ENCODE data around the gene ABCA10.

Gene ABCA10

DNA sequence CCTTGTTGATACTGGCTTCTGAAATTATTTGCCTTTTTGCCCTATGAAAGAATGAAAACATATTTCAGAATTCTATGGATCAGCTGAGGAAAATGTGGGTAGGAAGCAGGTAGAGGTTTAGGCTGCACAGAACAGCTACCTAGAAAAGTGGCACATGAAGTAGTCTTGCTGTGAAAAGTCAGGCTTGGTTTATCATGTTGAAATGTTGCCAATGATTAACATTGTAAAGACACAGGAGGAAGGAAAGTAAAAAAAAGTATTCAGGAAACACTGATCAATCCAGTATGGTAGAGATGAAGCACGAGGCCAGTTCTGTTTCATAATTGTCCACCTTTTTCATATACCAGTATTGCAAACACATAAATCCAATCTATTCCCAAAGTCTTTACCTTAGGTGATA is 116.8 kb downstream of the ABCA10 start:
- TF ChIP-seq NFIC (IDR thresholded peaks at IDR 0.05) = no peak
- TF ChIP-seq FOXM1 (IDR thresholded peaks at IDR 0.05; ENCODE audit: borderline replicate concordance, low read depth) = no peak
- no peak for TF ChIP-seq CREB1 (IDR thresholded peaks at IDR 0.05; ENCODE audit: low read depth)
- TF ChIP-seq TCF12 (IDR thresholded peaks at IDR 0.05; ENCODE audit: low read depth) = no peak
- TF ChIP-seq EGR1 (IDR thresholded peaks at IDR 0.05) = no peak
- TF ChIP-seq, protein P1, sequence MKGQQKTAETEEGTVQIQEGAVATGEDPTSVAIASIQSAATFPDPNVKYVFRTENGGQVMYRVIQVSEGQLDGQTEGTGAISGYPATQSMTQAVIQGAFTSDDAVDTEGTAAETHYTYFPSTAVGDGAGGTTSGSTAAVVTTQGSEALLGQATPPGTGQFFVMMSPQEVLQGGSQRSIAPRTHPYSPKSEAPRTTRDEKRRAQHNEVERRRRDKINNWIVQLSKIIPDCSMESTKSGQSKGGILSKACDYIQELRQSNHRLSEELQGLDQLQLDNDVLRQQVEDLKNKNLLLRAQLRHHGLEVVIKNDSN (IDR thresholded peaks at IDR 0.05) = no peak
- TF ChIP-seq TAF1 (IDR thresholded peaks at IDR 0.05; ENCODE audit: low read depth) = no peak

DNA sequence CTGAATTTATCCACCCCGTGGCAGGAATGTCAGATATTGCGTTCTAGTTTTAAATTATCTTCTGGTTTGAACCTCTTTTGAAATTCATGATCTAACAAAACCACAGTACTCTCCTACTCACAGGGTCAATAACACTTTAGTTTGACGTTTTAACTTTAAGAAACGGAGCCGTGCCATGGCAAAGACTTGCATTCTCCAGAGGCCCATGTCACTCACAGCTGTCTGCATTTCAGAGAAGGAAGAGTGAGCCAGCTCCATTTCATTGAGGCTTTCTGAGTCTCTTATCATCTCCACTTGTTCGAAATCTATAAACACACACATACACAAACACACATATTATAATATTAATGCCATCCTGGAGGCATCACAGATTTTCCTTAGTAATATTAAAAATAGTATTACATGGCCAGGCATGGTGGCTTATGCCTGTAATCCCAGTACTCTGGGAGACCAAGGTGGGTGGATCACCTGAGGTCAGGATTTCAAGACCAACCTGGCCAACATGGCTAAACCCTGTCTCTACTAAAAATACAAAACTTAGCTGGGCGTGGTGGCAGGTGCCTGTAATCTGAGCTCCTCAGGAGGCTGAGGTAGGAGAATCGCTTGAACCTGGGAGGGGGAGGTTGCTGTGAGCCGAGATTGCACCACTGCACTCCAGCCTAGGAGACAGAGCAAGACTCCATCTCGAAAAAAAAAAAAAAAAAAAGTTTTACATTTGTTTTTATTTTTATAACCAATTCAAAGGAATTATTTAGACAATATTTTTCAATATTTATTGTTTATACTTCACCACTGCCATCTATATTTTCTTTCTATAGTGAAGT is 122.5 kb downstream of the ABCA10 start:
- TF ChIP-seq TCF12 (IDR thresholded peaks at IDR 0.05; ENCODE audit: low read depth) = no peak
- TF ChIP-seq RAD21 (IDR thresholded peaks at IDR 0.05; ENCODE audit: low read depth) = no peak
- no peak for TF ChIP-seq TEAD4 (IDR thresholded peaks at IDR 0.05)
- TF ChIP-seq, protein P2, sequence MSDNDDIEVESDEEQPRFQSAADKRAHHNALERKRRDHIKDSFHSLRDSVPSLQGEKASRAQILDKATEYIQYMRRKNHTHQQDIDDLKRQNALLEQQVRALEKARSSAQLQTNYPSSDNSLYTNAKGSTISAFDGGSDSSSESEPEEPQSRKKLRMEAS (IDR thresholded peaks at IDR 0.05) = no peak
- TF ChIP-seq, protein P1 (IDR thresholded peaks at IDR 0.05) = no peak
- TF ChIP-seq TAF1 (IDR thresholded peaks at IDR 0.05; ENCODE audit: low read depth) = no peak
- TF ChIP-seq EP300 (IDR thresholded peaks at IDR 0.05; ENCODE audit: borderline replicate concordance) = no peak

DNA sequence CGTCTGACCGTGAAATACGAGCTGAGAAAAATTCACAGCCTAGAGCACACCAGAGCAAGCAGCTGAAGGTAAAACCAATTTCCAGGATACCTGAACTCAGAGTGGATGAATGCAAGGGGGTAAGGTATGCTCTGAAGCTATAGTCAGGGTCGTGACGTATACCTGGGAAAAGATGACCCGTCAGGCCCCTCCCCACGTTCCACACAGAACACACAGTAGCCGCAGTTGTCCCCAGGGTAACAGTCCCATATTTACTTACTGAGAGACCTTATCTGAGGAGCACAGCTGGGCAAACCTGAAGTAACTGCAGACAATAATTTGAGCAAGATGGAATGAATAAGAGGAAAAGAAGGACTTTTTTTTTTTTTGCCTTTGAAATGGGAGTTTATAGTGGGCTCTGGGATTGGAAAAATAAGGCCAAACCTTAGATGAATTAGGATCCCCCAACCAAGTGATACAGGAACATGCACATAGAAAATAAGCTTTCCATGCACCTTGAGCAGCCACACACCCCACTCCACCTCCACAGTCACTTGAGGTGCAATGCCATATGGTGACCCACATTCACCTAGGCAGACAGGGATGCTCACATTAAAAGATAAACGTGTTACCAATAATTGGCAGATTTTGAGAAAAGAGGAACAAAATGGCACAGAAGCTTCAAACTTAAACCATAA is 124.9 kb downstream of the ABCA10 start:
- TF ChIP-seq FOXM1 (IDR thresholded peaks at IDR 0.05; ENCODE audit: borderline replicate concordance, low read depth) = no peak
- no peak for TF ChIP-seq TCF12 (IDR thresholded peaks at IDR 0.05; ENCODE audit: low read depth)
- TF ChIP-seq EP300 (IDR thresholded peaks at IDR 0.05; ENCODE audit: borderline replicate concordance) = no peak
- TF ChIP-seq, protein P1 (IDR thresholded peaks at IDR 0.05) = no peak
- no peak for TF ChIP-seq YY1 (IDR thresholded peaks at IDR 0.05; ENCODE audit: low read depth)
- no peak for TF ChIP-seq NFIC (IDR thresholded peaks at IDR 0.05)
- no peak for TF ChIP-seq TEAD4 (IDR thresholded peaks at IDR 0.05)
- TF ChIP-seq RAD21 (IDR thresholded peaks at IDR 0.05; ENCODE audit: low read depth) = no peak
- TF ChIP-seq ZBTB7A (IDR thresholded peaks at IDR 0.05; ENCODE audit: low read depth) = no peak
- no peak for TF ChIP-seq CREB1 (IDR thresholded peaks at IDR 0.05; ENCODE audit: low read depth)
- TF ChIP-seq TAF1 (IDR thresholded peaks at IDR 0.05; ENCODE audit: low read depth) = no peak
- TF ChIP-seq, protein P3, sequence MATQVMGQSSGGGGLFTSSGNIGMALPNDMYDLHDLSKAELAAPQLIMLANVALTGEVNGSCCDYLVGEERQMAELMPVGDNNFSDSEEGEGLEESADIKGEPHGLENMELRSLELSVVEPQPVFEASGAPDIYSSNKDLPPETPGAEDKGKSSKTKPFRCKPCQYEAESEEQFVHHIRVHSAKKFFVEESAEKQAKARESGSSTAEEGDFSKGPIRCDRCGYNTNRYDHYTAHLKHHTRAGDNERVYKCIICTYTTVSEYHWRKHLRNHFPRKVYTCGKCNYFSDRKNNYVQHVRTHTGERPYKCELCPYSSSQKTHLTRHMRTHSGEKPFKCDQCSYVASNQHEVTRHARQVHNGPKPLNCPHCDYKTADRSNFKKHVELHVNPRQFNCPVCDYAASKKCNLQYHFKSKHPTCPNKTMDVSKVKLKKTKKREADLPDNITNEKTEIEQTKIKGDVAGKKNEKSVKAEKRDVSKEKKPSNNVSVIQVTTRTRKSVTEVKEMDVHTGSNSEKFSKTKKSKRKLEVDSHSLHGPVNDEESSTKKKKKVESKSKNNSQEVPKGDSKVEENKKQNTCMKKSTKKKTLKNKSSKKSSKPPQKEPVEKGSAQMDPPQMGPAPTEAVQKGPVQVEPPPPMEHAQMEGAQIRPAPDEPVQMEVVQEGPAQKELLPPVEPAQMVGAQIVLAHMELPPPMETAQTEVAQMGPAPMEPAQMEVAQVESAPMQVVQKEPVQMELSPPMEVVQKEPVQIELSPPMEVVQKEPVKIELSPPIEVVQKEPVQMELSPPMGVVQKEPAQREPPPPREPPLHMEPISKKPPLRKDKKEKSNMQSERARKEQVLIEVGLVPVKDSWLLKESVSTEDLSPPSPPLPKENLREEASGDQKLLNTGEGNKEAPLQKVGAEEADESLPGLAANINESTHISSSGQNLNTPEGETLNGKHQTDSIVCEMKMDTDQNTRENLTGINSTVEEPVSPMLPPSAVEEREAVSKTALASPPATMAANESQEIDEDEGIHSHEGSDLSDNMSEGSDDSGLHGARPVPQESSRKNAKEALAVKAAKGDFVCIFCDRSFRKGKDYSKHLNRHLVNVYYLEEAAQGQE (IDR thresholded peaks at IDR 0.05; ENCODE audit: low read depth) = no peak

DNA sequence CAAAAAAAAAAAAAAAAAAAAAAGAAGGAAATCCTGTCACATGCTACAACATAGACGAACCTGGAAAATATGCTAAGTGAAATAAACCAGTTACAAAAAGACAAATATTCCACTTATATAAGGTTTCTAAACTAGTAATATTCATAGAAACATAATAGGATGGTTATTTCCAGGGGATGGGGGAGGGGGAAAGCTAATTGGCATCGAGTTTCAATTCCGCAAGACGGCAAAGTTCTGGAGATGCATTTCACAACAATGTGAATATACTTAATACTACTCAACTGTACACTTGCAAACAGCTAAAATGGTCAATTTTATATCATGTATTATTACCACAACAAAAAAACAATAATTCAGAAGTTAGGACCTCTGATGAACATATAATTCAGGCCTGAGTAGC is 130.0 kb downstream of the ABCA10 start:
- TF ChIP-seq, protein P1 (IDR thresholded peaks at IDR 0.05) = no peak
- no peak for TF ChIP-seq TAF1 (IDR thresholded peaks at IDR 0.05; ENCODE audit: low read depth)
- no peak for TF ChIP-seq TCF12 (IDR thresholded peaks at IDR 0.05; ENCODE audit: low read depth)
- TF ChIP-seq TEAD4 (IDR thresholded peaks at IDR 0.05) = no peak

Data from Ishikawa (cell line).